Transverse colon (tissue), 3 donors: ENCODE data around the gene C6orf47.

Experiments used
- POLR2A ChIP-seq: fragments of 450-650 bp; IDR thresholded peaks from one replicate; pipeline ENCODE4 v1.6.1; 2016; ENCODE audit warnings: antibody characterized with exemption, mild to moderate bottlenecking, moderate library complexity
- TF ChIP-seq, protein P1 (sequence below), 5 experiments: fragments of 200-600 bp in 3 of 5; fragments of 450-650 bp in 2 of 5; sonication (generic) in 3 of 5; IDR thresholded peaks; 1 replicate in 2 of 5; 2 replicates in 3 of 5; pipeline ENCODE4 v1.5.1; 2016 to 2017; ENCODE audit warnings: antibody characterized with exemption in 5 of 5, inconsistent platforms in 3 of 5, mild to moderate bottlenecking in 2 of 5, moderate library complexity in 1 of 5

DNA sequence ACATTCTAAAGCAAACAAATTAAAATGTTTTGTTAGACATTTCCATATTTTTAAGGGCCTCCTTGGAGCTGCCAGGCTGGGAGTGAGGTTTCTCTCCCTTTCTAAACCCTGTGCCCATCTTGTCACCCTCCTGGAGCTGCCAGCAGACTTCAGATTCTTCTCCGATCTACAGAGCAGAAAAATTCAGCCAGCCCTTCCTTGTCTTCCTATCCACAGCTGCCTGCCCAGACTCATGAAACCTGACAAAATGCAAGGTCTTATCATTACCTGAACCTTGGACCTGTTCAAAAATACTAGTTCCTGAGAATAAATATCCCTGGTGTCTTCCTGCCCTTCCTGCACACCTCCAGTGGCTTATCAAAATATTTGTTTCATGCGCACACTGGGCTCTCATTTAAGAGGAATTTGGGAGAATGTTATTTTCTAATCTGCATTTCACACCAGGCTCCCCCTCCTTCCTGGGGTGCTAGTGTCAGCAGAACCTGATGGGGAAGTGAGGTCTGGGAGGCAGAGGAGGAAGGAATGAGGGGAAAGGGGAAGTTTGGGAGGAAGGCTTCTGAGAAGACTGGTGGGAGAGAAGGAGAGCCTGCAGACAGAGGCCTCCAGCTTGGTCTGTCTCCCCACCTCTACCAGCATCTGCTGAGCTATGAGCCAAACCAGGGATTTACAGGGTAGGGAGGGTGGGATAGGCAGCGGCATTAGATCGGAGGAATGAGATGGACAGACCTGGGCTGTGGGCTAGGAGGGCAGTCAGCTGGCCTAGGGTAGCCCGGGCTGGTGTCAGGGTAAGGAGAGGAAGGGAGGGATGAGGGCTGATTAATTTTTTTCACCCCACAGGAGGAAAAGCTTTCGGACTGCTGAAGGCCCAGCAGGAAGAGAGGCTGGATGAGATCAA, 45.6 kb downstream of the C6orf47 start, which contains the start of gene AIF1:
- no peak for TF ChIP-seq POLR2A
- TF ChIP-seq, protein P1, sequence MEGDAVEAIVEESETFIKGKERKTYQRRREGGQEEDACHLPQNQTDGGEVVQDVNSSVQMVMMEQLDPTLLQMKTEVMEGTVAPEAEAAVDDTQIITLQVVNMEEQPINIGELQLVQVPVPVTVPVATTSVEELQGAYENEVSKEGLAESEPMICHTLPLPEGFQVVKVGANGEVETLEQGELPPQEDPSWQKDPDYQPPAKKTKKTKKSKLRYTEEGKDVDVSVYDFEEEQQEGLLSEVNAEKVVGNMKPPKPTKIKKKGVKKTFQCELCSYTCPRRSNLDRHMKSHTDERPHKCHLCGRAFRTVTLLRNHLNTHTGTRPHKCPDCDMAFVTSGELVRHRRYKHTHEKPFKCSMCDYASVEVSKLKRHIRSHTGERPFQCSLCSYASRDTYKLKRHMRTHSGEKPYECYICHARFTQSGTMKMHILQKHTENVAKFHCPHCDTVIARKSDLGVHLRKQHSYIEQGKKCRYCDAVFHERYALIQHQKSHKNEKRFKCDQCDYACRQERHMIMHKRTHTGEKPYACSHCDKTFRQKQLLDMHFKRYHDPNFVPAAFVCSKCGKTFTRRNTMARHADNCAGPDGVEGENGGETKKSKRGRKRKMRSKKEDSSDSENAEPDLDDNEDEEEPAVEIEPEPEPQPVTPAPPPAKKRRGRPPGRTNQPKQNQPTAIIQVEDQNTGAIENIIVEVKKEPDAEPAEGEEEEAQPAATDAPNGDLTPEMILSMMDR (IDR thresholded peaks at IDR 0.05) = no peak
